Endothelial cell of umbilical vein (primary cell): Measurements from ENCODE around the gene RPS6KA6. TPM values are rescaled to one million over a fixed set of nuclear protein-coding genes. Genes with fewer than 3 reads are reported as not detected.

Source experiments
- BruUV-seq: library from RNA; stranded (reverse); fragments of 400-500 nt; replicated peaks from 2 replicates; lab custom pipeline; 2021; lab: Mats Ljungman, UMichigan
- CTCF ChIA-PET: fragments of 300-600, 350-600 bp; sonication (Branson Sonifier 250); formaldehyde crosslinking; loops from one replicate; lab custom pipeline; 2021; ENCODE audit warnings: antibody characterized with exemption, inconsistent platforms; lab: Charles Lee
- POLR2A ChIA-PET: fragments of 300-600, 350-600 bp; sonication (Branson Sonifier 250); formaldehyde crosslinking; loops from one replicate; lab custom pipeline; 2021; ENCODE audit warnings: antibody characterized with exemption, inconsistent platforms; lab: Charles Lee
- DNase-seq: peaks from one replicate; pipeline ENCODE4 v3.0.0-alpha.2; 2011; ENCODE audit warnings: low read depth, low spot score
- FAIRE-seq: peaks from 2 replicates; lab custom pipeline; 2011; peaks lifted over from hg19 to GRCh38; lab: Jason Lieb, UNC
- H2AFZ ChIP-seq: 2 replicates; pipeline ENCODE4 v1.6.0; 2012; ENCODE audit warnings: low read depth, low read length, control low read depth, inconsistent platforms
- H3K27ac ChIP-seq: 2 replicates; pipeline ENCODE4 v1.5.1; 2011; ENCODE audit warnings: low read depth, mild to moderate bottlenecking, control low read depth, low read length, moderate library complexity; ENCODE audit not compliant: insufficient read depth
- H3K27me3 ChIP-seq, 2 experiments: 2 replicates each; pipeline versions ENCODE4 v1.6.0 to v1.6.1; 2011; ENCODE audit warnings: low read length in 2 of 2, mixed read lengths in 1 of 2; ENCODE audit not compliant: control insufficient read depth in 2 of 2, insufficient read depth in 2 of 2
- H3K36me3 ChIP-seq, 2 experiments: 2 replicates in 1 of 2; 3 replicates in 1 of 2; pipeline ENCODE4 v1.5.1; 2011; ENCODE audit warnings: low read length in 2 of 2, mild to moderate bottlenecking in 1 of 2, moderate library complexity in 1 of 2; ENCODE audit not compliant: control insufficient read depth in 2 of 2, insufficient read depth in 2 of 2; ENCODE audit errors: extremely low read depth in 1 of 2
- H3K4me1 ChIP-seq: 3 replicates; pipeline ENCODE4 v1.5.1; 2011; ENCODE audit warnings: mild to moderate bottlenecking, low read length; ENCODE audit not compliant: control insufficient read depth, insufficient read depth; ENCODE audit errors: extremely low read depth
- H3K4me2 ChIP-seq: 2 replicates; pipeline ENCODE4 v1.6.1; 2011; ENCODE audit warnings: low read length, control low read depth, mixed read lengths; ENCODE audit not compliant: insufficient read depth
- H3K4me3 ChIP-seq, 3 experiments: fragments of 200-600 bp in 1 of 3; sonication (generic), shearing (Covaris generic) in 1 of 3; replicated peaks in 1 of 3; 2 replicates each; pipeline ENCODE4 v1.5.1; 2011 to 2016; ENCODE audit warnings: control low read depth in 3 of 3, low read length in 3 of 3, mild to moderate bottlenecking in 2 of 3, inconsistent platforms in 1 of 3, low read depth in 1 of 3, moderate library complexity in 1 of 3; ENCODE audit not compliant: insufficient read depth in 1 of 3
- H3K79me2 ChIP-seq: 2 replicates; pipeline ENCODE4 v1.6.0; 2012; ENCODE audit warnings: low read length, inconsistent platforms; ENCODE audit not compliant: control insufficient read depth, insufficient read depth
- H3K9ac ChIP-seq: replicated peaks from 2 replicates; pipeline ENCODE3; 2011; ENCODE audit warnings: low read length, control low read depth; ENCODE audit not compliant: insufficient read depth; ENCODE audit errors: extremely low read depth
- H3K9me1 ChIP-seq: replicated peaks from 3 replicates; pipeline ENCODE4 v1.6.0; 2011; ENCODE audit warnings: mild to moderate bottlenecking, low read length; ENCODE audit not compliant: control insufficient read depth, insufficient read depth; ENCODE audit errors: extremely low read depth
- H3K9me3 ChIP-seq: replicated peaks from 2 replicates; pipeline ENCODE4 v1.5.1; 2012; ENCODE audit warnings: low read length, inconsistent platforms; ENCODE audit not compliant: control insufficient read depth, insufficient read depth
- H4K20me1 ChIP-seq: replicated peaks from 2 replicates; pipeline ENCODE3; 2011; ENCODE audit warnings: mild to moderate bottlenecking, low read length; ENCODE audit not compliant: control insufficient read depth, insufficient read depth; ENCODE audit errors: extremely low read depth
- EZH2 ChIP-seq: IDR thresholded peaks from 2 replicates; pipeline ENCODE4 v1.6.1; 2012; ENCODE audit warnings: borderline replicate concordance, low read depth, mild to moderate bottlenecking, moderate library complexity, low read length, inconsistent platforms; ENCODE audit not compliant: severe bottlenecking
- FOS ChIP-seq: IDR thresholded peaks from 2 replicates; pipeline ENCODE4 v1.6.1; 2011; ENCODE audit warnings: mild to moderate bottlenecking, low read length, moderate library complexity, borderline replicate concordance; ENCODE audit not compliant: insufficient read depth
- GATA2 ChIP-seq: IDR thresholded peaks from 2 replicates; pipeline ENCODE4 v1.7.0; 2011; ENCODE audit warnings: low read depth, mild to moderate bottlenecking, moderate library complexity, mixed read lengths, low read length; ENCODE audit not compliant: insufficient read length, insufficient read depth
- JUN ChIP-seq: IDR thresholded peaks from 2 replicates; pipeline ENCODE4 v1.6.1; 2011; ENCODE audit warnings: borderline replicate concordance, low read depth; ENCODE audit not compliant: insufficient read length, insufficient read depth
- MYC ChIP-seq: IDR thresholded peaks from one replicate; pipeline ENCODE4 v1.6.1; 2011; ENCODE audit warnings: mild to moderate bottlenecking, low read depth, low read length
- POLR2A ChIP-seq: IDR thresholded peaks from 2 replicates; pipeline ENCODE4 v1.6.1; 2012; ENCODE audit warnings: low read depth, mild to moderate bottlenecking, control low read depth, low read length
- POLR2AphosphoS5 ChIP-seq: IDR thresholded peaks from 2 replicates; pipeline ENCODE4 v1.6.1; 2012; ENCODE audit warnings: low read depth, mild to moderate bottlenecking, control low read depth, low read length, moderate library complexity; ENCODE audit not compliant: insufficient read depth
- dilution Hi-C: fragments of 300-500 bp; cut with MboI; formaldehyde crosslinking; loops from one replicate; pipeline ENCODE4 v1.15.0; 2019; ENCODE audit warnings: low sequenced_read_pairs; ENCODE audit not compliant: extremely low pct_ligation_motif_present
- intact Hi-C: fragments of 100-400 bp; cut with micrococcal nuclease; formaldehyde crosslinking; loops from one replicate; pipeline ENCODE4 v1.10.0; 2022
- polyA plus RNA-seq, 4 experiments: library from polyadenylated mRNA; depleted of rRNA in 3 of 4; stranded (reverse) in 3 of 4; unstranded in 1 of 4; fragments of >200 nt; gene quantifications; 2 replicates each; pipeline versions ENCODE4 v1.2.1 to v1.2.3, GENCODE V29; 2011 to 2012; ENCODE audit warnings: missing spikeins in 1 of 4
- total RNA-seq: library from RNA; stranded (reverse); gene quantifications from 2 replicates; pipeline ENCODE4 v1.2.3, GENCODE V29; 2021
- TF ChIP-seq, protein P1 (sequence below), 2 donors: IDR thresholded peaks; 1 replicate in 1 of 2; 2 replicates in 1 of 2; pipeline ENCODE4 v1.5.1; 2011; ENCODE audit warnings: low read length in 2 of 2, mild to moderate bottlenecking in 2 of 2, moderate library complexity in 2 of 2, control low read depth in 1 of 2, inconsistent platforms in 1 of 2, low read depth in 1 of 2; ENCODE audit not compliant: insufficient read depth in 1 of 2; ENCODE audit errors: extremely low read depth in 1 of 2
- TF ChIP-seq, protein P2 (sequence below): IDR thresholded peaks from 2 replicates; pipeline ENCODE4 v1.6.1; 2011; ENCODE audit not compliant: insufficient read depth, insufficient read length

The RPS6KA6 gene
- total and polyA plus RNA-seq, 2 donors (not counting 3 experiments of a cell fraction or from before 2014, with no cell fraction given) = 0.23 to 0.69 TPM

DNA sequence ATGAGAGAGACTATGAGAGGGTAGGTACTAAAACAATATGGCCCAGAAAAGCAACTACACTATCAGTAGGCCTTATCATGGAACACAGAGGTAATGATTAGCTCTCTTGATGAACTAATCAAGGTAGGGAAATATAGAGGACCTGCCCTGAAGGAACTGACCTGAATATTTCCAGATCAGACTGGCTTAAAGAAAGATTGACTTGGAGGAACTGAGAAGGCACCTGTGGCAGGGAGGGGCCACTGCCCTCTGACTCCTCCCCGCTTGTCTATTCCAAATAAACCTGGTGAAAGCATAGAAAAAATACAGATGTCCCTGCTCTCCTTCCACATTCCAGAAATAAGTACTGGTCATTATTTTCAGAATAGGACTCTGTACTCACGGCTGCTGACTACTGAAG, 5.5 kb downstream of the RPS6KA6 start:
- intact Hi-C loops = no loop called here
- CTCF ChIA-PET = no interaction called here
- BruUV-seq = no TSS peak

More for the DNA sequence above, 5.5 kb downstream of the RPS6KA6 start:
- Histone ChIP-seq H3K9ac (no peak overlapping the region), H3K4me3 (no peak overlapping the region), H3K27ac (no peak overlapping the region), H3K36me3 (no peaks in the 10 kb centered on the region), H2AFZ (no peak overlapping the region), H3K79me2 (no peaks in the 10 kb centered on the region), H4K20me1 (no peaks in the 10 kb centered on the region), H3K4me2 (no peak overlapping the region), H3K9me3 (no peaks in the 10 kb centered on the region), H3K4me1 (peaks cover 7% of the 10 kb centered on the region), H3K27me3 (peaks cover 0 to 2% of the 10 kb centered on the region in 2 experiments), H3K9me1 (no peaks in the 10 kb centered on the region)
- FAIRE-seq = peak; percentile 24
- POLR2A ChIA-PET = no interaction called here
- dilution Hi-C loops = no loop called here
- no peak for DNase-seq
- TF ChIP-seq POLR2AphosphoS5 = no peak
- TF ChIP-seq MYC = no peak
- TF ChIP-seq FOS = no peak
- TF ChIP-seq, protein P1, sequence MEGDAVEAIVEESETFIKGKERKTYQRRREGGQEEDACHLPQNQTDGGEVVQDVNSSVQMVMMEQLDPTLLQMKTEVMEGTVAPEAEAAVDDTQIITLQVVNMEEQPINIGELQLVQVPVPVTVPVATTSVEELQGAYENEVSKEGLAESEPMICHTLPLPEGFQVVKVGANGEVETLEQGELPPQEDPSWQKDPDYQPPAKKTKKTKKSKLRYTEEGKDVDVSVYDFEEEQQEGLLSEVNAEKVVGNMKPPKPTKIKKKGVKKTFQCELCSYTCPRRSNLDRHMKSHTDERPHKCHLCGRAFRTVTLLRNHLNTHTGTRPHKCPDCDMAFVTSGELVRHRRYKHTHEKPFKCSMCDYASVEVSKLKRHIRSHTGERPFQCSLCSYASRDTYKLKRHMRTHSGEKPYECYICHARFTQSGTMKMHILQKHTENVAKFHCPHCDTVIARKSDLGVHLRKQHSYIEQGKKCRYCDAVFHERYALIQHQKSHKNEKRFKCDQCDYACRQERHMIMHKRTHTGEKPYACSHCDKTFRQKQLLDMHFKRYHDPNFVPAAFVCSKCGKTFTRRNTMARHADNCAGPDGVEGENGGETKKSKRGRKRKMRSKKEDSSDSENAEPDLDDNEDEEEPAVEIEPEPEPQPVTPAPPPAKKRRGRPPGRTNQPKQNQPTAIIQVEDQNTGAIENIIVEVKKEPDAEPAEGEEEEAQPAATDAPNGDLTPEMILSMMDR (IDR thresholded peaks at IDR 0.05; ENCODE audit: extremely low read depth in 1 of 2, insufficient read depth in 1 of 2, low read depth in 1 of 2, low read length in 2 of 2) = no peak
- TF ChIP-seq EZH2 = no peak
- TF ChIP-seq GATA2 = no peak
- TF ChIP-seq, protein P2, sequence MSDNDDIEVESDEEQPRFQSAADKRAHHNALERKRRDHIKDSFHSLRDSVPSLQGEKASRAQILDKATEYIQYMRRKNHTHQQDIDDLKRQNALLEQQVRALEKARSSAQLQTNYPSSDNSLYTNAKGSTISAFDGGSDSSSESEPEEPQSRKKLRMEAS = no peak
- TF ChIP-seq POLR2A = no peak
- no peak for TF ChIP-seq JUN
